GM18508 (cell line): Measurements from ENCODE around the gene FZR1.
A peak's percentile ranks its signal among the peaks of the same experiment; 100 is the strongest.
"Not testable (repeated sequence)": the region's sequence is repeated elsewhere in the genome, so short reads cannot be mapped to it uniquely, and the experiment has no call there.

Experiments
- ATAC-seq: cut with Tn5 transposase; IDR thresholded peaks from one replicate; pipeline ENCODE4 v1.9.1; 2021; ENCODE audit warnings: moderate number of reproducible peaks; ENCODE audit not compliant: insufficient read depth, unreplicated experiment

Gene FZR1

GRCh38 chr19:3563709-3564524 lies 57.8 kb downstream of the FZR1 start:
- ATAC-seq = no peak

GRCh38 chr19:3565139-3565538 lies 59.0 kb downstream of the FZR1 start:
- ATAC-seq = no peak

GRCh38 chr19:3570042-3570441 lies 63.9 kb downstream of the FZR1 start:
- ATAC-seq = not testable (repeated sequence)

GRCh38 chr19:3570606-3571011 lies 64.5 kb downstream of the FZR1 start:
- ATAC-seq = no peak

GRCh38 chr19:3572132-3572854 lies 66.2 kb downstream of the FZR1 start:
- peak; percentile 81 for ATAC-seq

- no peak for ATAC-seq
Observed at GRCh38 chr19:3572855-3573161, 66.7 kb downstream of the FZR1 start, which contains the start of gene HMG20B. TSS of gene HMG20B (plus strand) at chr19:3572944. CDS start at chr19:3573310, 366 bp downstream.

- no peak for ATAC-seq
Observed at GRCh38 chr19:3573162-3573857, 67.2 kb downstream of the FZR1 start.

- ATAC-seq = no peak
Observed at GRCh38 chr19:3573858-3574637, 67.9 kb downstream of the FZR1 start.

GRCh38 chr19:3575260-3575741 lies 69.2 kb downstream of the FZR1 start:
- ATAC-seq = no peak

GRCh38 chr19:3575949-3576673 lies 70.0 kb downstream of the FZR1 start:
- no peak for ATAC-seq

GRCh38 chr19:3576696-3577443 lies 70.8 kb downstream of the FZR1 start:
- no peak for ATAC-seq

- ATAC-seq = no peak
Observed at GRCh38 chr19:3577723-3578344, 71.7 kb downstream of the FZR1 start.

GRCh38 chr19:3578390-3578789 lies 72.3 kb downstream of the FZR1 start:
- no peak for ATAC-seq

- no peak for ATAC-seq
Observed at GRCh38 chr19:3580156-3580934, 74.2 kb downstream of the FZR1 start.

GRCh38 chr19:3581792-3582191 lies 75.7 kb downstream of the FZR1 start:
- not testable (repeated sequence) for ATAC-seq

GRCh38 chr19:3584036-3584802 lies 78.1 kb downstream of the FZR1 start:
- ATAC-seq = not testable (repeated sequence)
